MCF 10A (cell line): Measurements from ENCODE around the gene FABP3. TPM values are rescaled to one million over a fixed set of nuclear protein-coding genes. Genes with fewer than 3 reads are reported as not detected.
A peak's percentile ranks its signal among the peaks of the same experiment; 100 is the strongest.

Experiments
- BruUV-seq: library from RNA; stranded (reverse); fragments of 400-500 nt; replicated peaks from 2 replicates; lab custom pipeline; 2021; lab: Mats Ljungman, UMichigan
- CTCF ChIA-PET: fragments of 300-600 bp; sonication (Branson Sonifier 250); formaldehyde crosslinking; extraction: SDS; loops from one replicate; lab custom pipeline; 2021; ENCODE audit warnings: antibody characterized with exemption, inconsistent platforms; lab: Yijun Ruan, JAX
- POLR2A ChIA-PET: fragments of 300-600, 350-650 bp; sonication (Branson Sonifier 250); formaldehyde crosslinking; extraction: SDS; loops from one replicate; lab custom pipeline; 2020; ENCODE audit warnings: antibody characterized with exemption, inconsistent platforms; lab: Yijun Ruan, JAX
- DNase-seq: peaks from one replicate; pipeline ENCODE4 v3.0.0-alpha.2; 2018; ENCODE audit not compliant: unreplicated experiment
- H3K27ac Mint-ChIP-seq: one replicate; pipeline ENCODE4 v1.8.0; 2022; ENCODE audit warnings: mild to moderate bottlenecking, low read depth, mixed read lengths; ENCODE audit not compliant: unreplicated experiment
- H3K27me3 Mint-ChIP-seq: one replicate; pipeline ENCODE4 v1.8.0; 2022; ENCODE audit warnings: mixed read lengths; ENCODE audit not compliant: insufficient read depth, unreplicated experiment
- H3K36me3 Mint-ChIP-seq: one replicate; pipeline ENCODE4 v1.8.0; 2022; ENCODE audit warnings: mild to moderate bottlenecking, moderate library complexity, mixed read lengths; ENCODE audit not compliant: insufficient read depth, unreplicated experiment
- H3K4me1 Mint-ChIP-seq: one replicate; pipeline ENCODE4 v1.8.0; 2022; ENCODE audit warnings: mixed read lengths; ENCODE audit not compliant: insufficient read depth, unreplicated experiment
- H3K4me3 Mint-ChIP-seq: one replicate; pipeline ENCODE4 v1.8.0; 2022; ENCODE audit warnings: mild to moderate bottlenecking, moderate library complexity, mixed read lengths; ENCODE audit not compliant: unreplicated experiment
- H3K9me3 Mint-ChIP-seq: one replicate; pipeline ENCODE4 v1.8.0; 2022; ENCODE audit warnings: mixed read lengths; ENCODE audit not compliant: unreplicated experiment
- CTCF ChIP-seq: fragments of 200-600 bp; IDR thresholded peaks from one replicate; pipeline ENCODE4 v1.8.0; 2022; ENCODE audit warnings: antibody characterized with exemption, mild to moderate bottlenecking; ENCODE audit not compliant: unreplicated experiment
- intact Hi-C: fragments of 100-400 bp; cut with micrococcal nuclease; formaldehyde crosslinking; loops from 2 replicates; pipeline ENCODE4 v1.14.1; 2022
- total RNA-seq: library from RNA; stranded (reverse); gene quantifications from 2 replicates; pipeline ENCODE4 v1.2.3, GENCODE V29; 2022

Gene FABP3
- total RNA-seq, 1 experiment from 2014 or later = not detected

GRCh38 chr1:31399976-31400375 lies 27.1 kb upstream of the FABP3 start:
- BruUV-seq = no TSS peak
- no peak for DNase-seq

DNA sequence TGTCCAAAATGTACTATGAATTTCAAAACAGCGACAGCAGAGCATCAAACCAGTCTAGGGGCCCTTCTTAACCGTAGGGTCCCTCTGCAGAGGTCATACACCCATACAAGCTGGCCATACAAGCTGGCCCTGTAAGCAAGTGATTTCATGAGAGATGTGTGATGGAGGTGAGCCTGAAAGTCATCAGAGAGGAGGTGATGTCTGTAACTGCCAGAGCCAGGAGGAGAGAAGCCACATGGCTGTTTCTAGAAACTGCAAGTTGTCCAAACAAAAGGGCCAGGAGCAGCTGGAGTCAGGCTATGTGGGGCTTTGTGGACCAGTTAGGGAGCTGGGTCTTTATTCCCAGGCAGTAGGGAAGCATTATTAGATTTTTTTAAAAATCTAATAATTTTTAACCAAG lies 25.4 kb upstream of the FABP3 start:
- H3K4me1 Mint-ChIP-seq = peaks cover 29% of the 10 kb centered on the region
- no peak for TF ChIP-seq CTCF
- intact Hi-C loops = no loop called here
- H3K27ac Mint-ChIP-seq = peak overlapping the region; percentile 4
- DNase-seq = no peak
- no peaks in the 10 kb centered on the region for H3K36me3 Mint-ChIP-seq
- ChIA-PET POLR2A (interaction anchor here (2.3 to 2.8 kb wide), 2 partner anchors 16 to 151 kb away, joined by 9 to 10 read pairs; partner anchors contain the start of gene SERINC2), CTCF (interaction anchor here (0.8 to 9.7 kb wide), 4 partner anchors 12 to 214 kb away, joined by 6 to 238 read pairs (median 48); no protein-coding TSS in a partner anchor)
- H3K4me3 Mint-ChIP-seq = no peak overlapping the region
- BruUV-seq = no TSS peak
- no peaks in the 10 kb centered on the region for H3K9me3 Mint-ChIP-seq
- H3K27me3 Mint-ChIP-seq = no peaks in the 10 kb centered on the region

More at GRCh38 chr1:31399976-31400375, 27.1 kb upstream of the FABP3 start:
- ChIA-PET CTCF (interaction anchor here (0.6 to 9.7 kb wide), 4 partner anchors 10 to 150 kb away, joined by 3 to 238 read pairs (median 4); no protein-coding TSS in a partner anchor), POLR2A (interaction anchor here (0.5 to 0.7 kb wide), 2 partner anchors 40 to 57 kb away, joined by 3 read pairs; no protein-coding TSS in a partner anchor)
- peaks cover 29% of the 10 kb centered on the region for H3K4me1 Mint-ChIP-seq
- H3K27ac Mint-ChIP-seq = peak overlapping the region; percentile 7
- intact Hi-C loops = no loop called here
- no peaks in the 10 kb centered on the region for H3K36me3 Mint-ChIP-seq
- H3K4me3 Mint-ChIP-seq = peak overlapping the region; percentile 5
- no peak for TF ChIP-seq CTCF
- no peaks in the 10 kb centered on the region for H3K27me3 Mint-ChIP-seq
- H3K9me3 Mint-ChIP-seq = no peaks in the 10 kb centered on the region

- DNase-seq = no peak
- Mint-ChIP-seq H3K27ac (peak overlapping the region; percentile 4), H3K4me1 (peaks cover 29% of the 10 kb centered on the region), H3K36me3 (no peaks in the 10 kb centered on the region), H3K27me3 (no peaks in the 10 kb centered on the region), H3K4me3 (no peak overlapping the region), H3K9me3 (no peaks in the 10 kb centered on the region)
- intact Hi-C loops = no loop called here
- no TSS peak for BruUV-seq
- ChIA-PET POLR2A (interaction anchor here (1.9 to 2.8 kb wide), 3 partner anchors 17 to 151 kb away, joined by 6 to 10 read pairs (median 9); partner anchors contain the start of gene SERINC2), CTCF (interaction anchor here (0.9 to 9.7 kb wide), 6 partner anchors 14 to 257 kb away, joined by 3 to 238 read pairs (median 26); partner anchors contain the start of gene SERINC2)
- TF ChIP-seq CTCF = no peak
Observed at GRCh38 chr1:31397360-31398095, 24.7 kb upstream of the FABP3 start.
